ENCODE data around the gene GNB1L.

DNA sequence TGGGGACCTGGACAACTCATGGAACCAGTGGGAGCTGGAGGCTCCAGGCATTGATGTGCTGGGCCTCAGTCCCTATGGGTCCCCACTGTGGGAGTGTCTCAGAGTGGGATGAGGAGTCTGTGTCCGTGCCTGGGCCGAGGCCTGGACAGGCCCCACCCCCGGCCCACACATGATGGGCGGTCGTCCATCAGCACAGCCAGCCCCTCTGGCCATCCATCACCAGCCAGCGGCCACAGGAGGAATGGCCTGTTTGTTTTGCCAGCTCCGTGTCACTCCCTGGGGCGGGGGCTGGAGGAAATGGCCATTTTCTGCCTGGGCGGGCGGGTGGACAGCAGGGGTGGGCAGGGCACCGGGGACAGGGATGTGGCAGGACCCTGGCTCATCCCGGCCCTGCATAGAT lies 107.1 kb downstream of the GNB1L start:
- TF ChIP-seq, protein P1, sequence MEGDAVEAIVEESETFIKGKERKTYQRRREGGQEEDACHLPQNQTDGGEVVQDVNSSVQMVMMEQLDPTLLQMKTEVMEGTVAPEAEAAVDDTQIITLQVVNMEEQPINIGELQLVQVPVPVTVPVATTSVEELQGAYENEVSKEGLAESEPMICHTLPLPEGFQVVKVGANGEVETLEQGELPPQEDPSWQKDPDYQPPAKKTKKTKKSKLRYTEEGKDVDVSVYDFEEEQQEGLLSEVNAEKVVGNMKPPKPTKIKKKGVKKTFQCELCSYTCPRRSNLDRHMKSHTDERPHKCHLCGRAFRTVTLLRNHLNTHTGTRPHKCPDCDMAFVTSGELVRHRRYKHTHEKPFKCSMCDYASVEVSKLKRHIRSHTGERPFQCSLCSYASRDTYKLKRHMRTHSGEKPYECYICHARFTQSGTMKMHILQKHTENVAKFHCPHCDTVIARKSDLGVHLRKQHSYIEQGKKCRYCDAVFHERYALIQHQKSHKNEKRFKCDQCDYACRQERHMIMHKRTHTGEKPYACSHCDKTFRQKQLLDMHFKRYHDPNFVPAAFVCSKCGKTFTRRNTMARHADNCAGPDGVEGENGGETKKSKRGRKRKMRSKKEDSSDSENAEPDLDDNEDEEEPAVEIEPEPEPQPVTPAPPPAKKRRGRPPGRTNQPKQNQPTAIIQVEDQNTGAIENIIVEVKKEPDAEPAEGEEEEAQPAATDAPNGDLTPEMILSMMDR (IDR thresholded peaks at IDR 0.05; ENCODE audit: low read depth, low read length): no peak
- TF ChIP-seq EZH2phosphoT487 (IDR thresholded peaks at IDR 0.05; ENCODE audit: low read depth): no peak
